ENCODE results near the gene LAX1. TPM values are rescaled to one million over a fixed set of nuclear protein-coding genes. Genes with fewer than 3 reads are reported as not detected.
A peak's percentile ranks its signal among the peaks of the same experiment; 100 is the strongest.

Gene LAX1
- total and polyA plus RNA-seq, 10 of the 15 experiments (the other 5 are each of a cell fraction or from before 2014, with no cell fraction given), result 2.1 to 15.0 (median 9.0) TPM

DNA sequence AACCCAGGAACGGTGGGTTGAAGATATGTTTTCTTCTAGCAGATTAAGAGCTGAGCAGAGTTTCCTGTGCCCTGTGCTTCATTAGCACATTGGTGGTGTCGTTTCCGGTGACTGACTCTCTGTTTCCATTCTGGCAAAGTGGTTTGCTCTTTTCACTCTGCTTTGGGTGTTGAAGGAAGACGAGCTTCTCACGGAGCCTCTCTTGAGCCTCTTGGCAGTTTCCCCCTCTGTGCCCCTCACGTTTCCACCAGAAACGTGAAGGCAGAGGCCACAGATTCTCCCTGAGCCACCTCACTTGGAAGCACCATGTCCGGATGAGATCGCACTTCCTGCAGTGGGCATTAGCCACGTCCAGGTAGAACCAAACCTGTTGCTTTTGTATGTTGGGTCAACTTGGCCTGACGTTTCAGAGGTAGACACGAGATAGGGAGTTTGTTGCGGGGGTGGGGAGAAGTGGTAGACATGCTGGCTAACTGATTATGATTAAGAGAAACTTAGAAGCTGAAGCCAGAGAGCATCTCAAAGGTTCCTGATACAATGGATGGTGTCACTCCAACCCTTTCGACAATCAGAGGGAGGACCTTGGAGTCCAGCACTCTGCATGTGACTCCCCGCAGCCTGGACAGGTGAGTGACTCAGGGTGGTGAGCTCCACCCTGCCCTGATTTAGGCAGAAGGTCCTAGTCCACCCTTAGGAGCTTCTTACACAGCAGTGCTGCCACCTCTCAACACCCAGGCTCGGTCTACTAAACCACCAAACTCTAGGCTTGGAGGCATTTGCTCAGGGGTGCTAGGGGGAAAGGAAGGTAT is at the start of gene LAX1 (continued):
- TF ChIP-seq CEBPB (IDR thresholded peaks at IDR 0.05; ENCODE audit: borderline replicate concordance in 1 of 2, low read depth in 2 of 2, low read length in 2 of 2) (no peak), SUZ12 (IDR thresholded peaks at IDR 0.05; ENCODE audit: unreplicated experiment) (no peak), ZNF622 (IDR thresholded peaks at IDR 0.05) (no peak), TCF3 (IDR thresholded peaks at IDR 0.05; ENCODE audit: borderline replicate concordance, insufficient read depth, low read depth, low read length) (peak; percentile 64; the same call in 1 of the 2 replicates), ZNF207 (IDR thresholded peaks at IDR 0.05; ENCODE audit: borderline replicate concordance) (no peak), SIN3A (IDR thresholded peaks at IDR 0.05; ENCODE audit: low read depth, low read length) (0 out of 2 replicates have a peak, but pooled peaks have one; percentile 40), NRF1 (conservative IDR thresholded peaks at IDR 0.05; ENCODE audit: low read depth, low read length) (no peak), POLR2AphosphoS2 (IDR thresholded peaks at IDR 0.05; ENCODE audit: low read depth, low read length) (0 out of 2 replicates have a peak, but pooled peaks have one; percentile 41), RAD51 (IDR thresholded peaks at IDR 0.05) (no peak), RUNX3 (IDR thresholded peaks at IDR 0.05; ENCODE audit: low read length) (peak; percentile 76), MYC (IDR thresholded peaks at IDR 0.05; ENCODE audit: insufficient read depth, insufficient read length, insufficient replicate concordance, low read length, severe bottlenecking) (no peak), ESRRA (IDR thresholded peaks at IDR 0.05; ENCODE audit: low read length) (no peak), HDGF (IDR thresholded peaks at IDR 0.05) (no peak), SMAD1 (IDR thresholded peaks at IDR 0.05; ENCODE audit: low read depth, partially characterized antibody) (no peak), RCOR1 (conservative IDR thresholded peaks at IDR 0.05; ENCODE audit: low read depth, low read length) (no peak), POU2F2 (IDR thresholded peaks at IDR 0.05; ENCODE audit: borderline replicate concordance, low read depth, low read length) (peak; percentile 67; the same call in 1 of the 3 replicates), LARP7 (IDR thresholded peaks at IDR 0.05) (no peak), CHD2 (IDR thresholded peaks at IDR 0.05; ENCODE audit: borderline replicate concordance, low read depth, low read length) (0 out of 2 replicates have a peak, but pooled peaks have one; percentile 14), YBX1 (IDR thresholded peaks at IDR 0.05) (no peak), CREB1 (IDR thresholded peaks at IDR 0.05; ENCODE audit: low read depth) (peak; percentile 48; the same call in 1 of the 2 replicates), TAF1 (IDR thresholded peaks at IDR 0.05; ENCODE audit: borderline replicate concordance, low read depth, low read length) (peak; percentile 92)
- TF ChIP-seq, protein P1, sequence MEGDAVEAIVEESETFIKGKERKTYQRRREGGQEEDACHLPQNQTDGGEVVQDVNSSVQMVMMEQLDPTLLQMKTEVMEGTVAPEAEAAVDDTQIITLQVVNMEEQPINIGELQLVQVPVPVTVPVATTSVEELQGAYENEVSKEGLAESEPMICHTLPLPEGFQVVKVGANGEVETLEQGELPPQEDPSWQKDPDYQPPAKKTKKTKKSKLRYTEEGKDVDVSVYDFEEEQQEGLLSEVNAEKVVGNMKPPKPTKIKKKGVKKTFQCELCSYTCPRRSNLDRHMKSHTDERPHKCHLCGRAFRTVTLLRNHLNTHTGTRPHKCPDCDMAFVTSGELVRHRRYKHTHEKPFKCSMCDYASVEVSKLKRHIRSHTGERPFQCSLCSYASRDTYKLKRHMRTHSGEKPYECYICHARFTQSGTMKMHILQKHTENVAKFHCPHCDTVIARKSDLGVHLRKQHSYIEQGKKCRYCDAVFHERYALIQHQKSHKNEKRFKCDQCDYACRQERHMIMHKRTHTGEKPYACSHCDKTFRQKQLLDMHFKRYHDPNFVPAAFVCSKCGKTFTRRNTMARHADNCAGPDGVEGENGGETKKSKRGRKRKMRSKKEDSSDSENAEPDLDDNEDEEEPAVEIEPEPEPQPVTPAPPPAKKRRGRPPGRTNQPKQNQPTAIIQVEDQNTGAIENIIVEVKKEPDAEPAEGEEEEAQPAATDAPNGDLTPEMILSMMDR (IDR thresholded peaks at IDR 0.05 in 2 of 3, conservative IDR thresholded peaks at IDR 0.05 in 1 of 3; ENCODE audit: control insufficient read depth in 2 of 3, extremely low read depth in 1 of 3, insufficient read depth in 1 of 3, low read depth in 3 of 3, low read length in 3 of 3), result no peak
- TF ChIP-seq, protein P2, sequence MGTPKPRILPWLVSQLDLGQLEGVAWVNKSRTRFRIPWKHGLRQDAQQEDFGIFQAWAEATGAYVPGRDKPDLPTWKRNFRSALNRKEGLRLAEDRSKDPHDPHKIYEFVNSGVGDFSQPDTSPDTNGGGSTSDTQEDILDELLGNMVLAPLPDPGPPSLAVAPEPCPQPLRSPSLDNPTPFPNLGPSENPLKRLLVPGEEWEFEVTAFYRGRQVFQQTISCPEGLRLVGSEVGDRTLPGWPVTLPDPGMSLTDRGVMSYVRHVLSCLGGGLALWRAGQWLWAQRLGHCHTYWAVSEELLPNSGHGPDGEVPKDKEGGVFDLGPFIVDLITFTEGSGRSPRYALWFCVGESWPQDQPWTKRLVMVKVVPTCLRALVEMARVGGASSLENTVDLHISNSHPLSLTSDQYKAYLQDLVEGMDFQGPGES (IDR thresholded peaks at IDR 0.05), result no peak
- TF ChIP-seq, protein P3, sequence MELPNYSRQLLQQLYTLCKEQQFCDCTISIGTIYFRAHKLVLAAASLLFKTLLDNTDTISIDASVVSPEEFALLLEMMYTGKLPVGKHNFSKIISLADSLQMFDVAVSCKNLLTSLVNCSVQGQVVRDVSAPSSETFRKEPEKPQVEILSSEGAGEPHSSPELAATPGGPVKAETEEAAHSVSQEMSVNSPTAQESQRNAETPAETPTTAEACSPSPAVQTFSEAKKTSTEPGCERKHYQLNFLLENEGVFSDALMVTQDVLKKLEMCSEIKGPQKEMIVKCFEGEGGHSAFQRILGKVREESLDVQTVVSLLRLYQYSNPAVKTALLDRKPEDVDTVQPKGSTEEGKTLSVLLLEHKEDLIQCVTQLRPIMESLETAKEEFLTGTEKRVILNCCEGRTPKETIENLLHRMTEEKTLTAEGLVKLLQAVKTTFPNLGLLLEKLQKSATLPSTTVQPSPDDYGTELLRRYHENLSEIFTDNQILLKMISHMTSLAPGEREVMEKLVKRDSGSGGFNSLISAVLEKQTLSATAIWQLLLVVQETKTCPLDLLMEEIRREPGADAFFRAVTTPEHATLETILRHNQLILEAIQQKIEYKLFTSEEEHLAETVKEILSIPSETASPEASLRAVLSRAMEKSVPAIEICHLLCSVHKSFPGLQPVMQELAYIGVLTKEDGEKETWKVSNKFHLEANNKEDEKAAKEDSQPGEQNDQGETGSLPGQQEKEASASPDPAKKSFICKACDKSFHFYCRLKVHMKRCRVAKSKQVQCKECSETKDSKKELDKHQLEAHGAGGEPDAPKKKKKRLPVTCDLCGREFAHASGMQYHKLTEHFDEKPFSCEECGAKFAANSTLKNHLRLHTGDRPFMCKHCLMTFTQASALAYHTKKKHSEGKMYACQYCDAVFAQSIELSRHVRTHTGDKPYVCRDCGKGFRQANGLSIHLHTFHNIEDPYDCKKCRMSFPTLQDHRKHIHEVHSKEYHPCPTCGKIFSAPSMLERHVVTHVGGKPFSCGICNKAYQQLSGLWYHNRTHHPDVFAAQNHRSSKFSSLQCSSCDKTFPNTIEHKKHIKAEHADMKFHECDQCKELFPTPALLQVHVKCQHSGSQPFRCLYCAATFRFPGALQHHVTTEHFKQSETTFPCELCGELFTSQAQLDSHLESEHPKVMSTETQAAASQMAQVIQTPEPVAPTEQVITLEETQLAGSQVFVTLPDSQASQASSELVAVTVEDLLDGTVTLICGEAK (IDR thresholded peaks at IDR 0.05; ENCODE audit: borderline replicate concordance), result no peak

Data from GM12878 (cell line).